Embryonic facial prominence (tissue), 1 donor: ENCODE results near the gene SCNN1G.

Experiments
- DNase-seq: peaks from one replicate; pipeline ENCODE4 v3.0.0-alpha.2; 2016; ENCODE audit errors: extremely low spot score

SCNN1G gene

GRCh38 chr16:23152386-23153178, 30.0 kb upstream of the SCNN1G start:
- no peak for DNase-seq

DNA sequence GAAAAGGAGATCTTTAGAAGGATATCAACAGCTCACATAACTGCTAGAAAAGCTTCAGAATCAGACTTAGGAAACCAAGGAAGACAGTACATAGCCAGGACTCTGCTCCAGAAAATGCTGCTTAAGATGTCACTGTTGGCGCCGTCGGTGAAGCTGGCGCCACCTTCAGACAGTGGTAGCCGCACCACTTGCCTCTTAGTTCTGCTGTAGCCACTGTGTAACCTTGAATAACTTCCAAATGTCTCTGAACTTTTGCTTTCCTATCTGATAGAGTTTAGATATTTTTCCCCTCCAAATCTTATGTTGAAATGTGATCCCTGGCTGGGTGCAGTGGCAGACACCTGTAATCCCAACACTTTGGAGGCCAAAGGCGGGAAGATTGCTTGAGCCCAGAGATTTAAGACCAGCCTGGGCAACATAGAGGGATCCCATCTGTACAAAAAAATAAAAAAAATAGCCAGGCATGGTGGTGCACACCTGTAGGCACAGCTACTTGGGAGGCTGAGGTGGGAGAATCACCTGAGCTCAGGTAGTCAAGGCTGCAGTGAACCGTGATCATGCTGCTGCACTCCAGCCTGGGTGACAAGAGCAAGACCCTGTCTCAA, 27.0 kb upstream of the SCNN1G start:
- DNase-seq = no peak

- no peak for DNase-seq
These were observed 26.4 kb upstream of the SCNN1G start for GRCh38 chr16:23156110-23156509.

DNA sequence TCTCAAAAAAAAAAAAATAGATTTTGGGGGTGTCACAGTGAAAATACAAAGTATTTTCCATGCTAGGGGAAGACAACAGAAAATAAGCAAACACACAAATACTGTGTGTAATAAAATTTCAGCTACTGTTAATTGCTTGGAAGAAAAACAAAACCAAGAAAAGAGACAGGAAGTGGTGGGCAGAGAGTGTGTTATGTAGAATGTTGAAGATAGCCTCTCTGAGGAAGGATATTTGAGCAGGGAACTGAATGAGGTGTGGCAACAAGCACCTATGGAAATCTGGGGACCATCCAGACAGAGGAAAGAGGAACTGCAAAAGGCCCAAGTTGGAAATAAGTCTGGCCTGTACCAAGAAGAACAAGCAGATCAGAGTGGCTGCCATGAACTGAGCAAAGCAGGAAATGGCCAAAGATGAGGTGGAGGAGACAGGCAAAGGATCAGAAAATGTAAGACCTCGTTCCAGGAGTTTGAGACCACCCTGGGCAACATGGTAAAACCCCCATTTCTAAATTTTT, 25.5 kb upstream of the SCNN1G start:
- no peak for DNase-seq

- DNase-seq = no peak
These were observed 24.4 kb upstream of the SCNN1G start for GRCh38 chr16:23158114-23158513.

- no peak for DNase-seq
These were observed 22.5 kb upstream of the SCNN1G start for GRCh38 chr16:23160082-23160481.

GRCh38 chr16:23160574-23160973, 22.0 kb upstream of the SCNN1G start:
- DNase-seq = no peak

GRCh38 chr16:23163921-23164320, 18.6 kb upstream of the SCNN1G start:
- DNase-seq = no peak

DNA sequence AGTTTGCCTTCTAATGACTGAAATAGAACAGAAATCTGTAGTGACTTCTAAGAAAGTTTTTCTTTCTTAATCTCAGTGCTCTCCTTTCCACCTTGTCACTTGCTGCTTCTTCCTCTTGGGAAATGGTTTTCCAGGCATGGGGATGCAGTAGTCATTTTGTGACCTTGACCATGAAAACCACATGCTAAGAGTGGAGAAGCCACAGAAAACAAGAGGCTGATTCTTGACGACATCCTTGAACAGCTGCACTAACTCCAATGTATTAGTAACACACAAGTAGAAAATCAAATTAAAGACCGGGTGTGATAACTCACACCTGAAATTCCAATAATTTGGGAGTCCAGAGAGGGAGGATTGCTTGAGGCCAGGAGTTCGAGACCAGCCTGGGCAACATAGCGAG, 17.8 kb upstream of the SCNN1G start:
- no peak for DNase-seq

DNA sequence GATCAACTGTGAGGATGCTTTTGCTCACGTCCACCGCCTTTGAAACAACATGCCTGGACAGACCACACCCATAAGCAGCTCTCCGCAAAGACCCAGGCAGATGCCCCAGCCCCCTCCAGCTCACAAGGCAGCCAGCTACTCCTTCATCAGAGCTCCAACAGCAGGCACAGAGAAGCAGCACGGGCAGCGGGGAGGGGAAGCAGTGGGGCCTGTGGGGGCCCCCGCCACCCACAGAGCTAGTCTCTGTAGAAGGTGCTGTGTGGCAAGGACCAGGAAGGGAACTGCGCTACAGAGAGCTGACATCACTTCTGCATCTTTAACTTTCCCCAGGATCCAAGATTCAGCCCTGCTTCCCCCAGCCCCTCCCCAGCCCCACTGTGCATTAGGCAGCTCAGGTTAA, 10.0 kb upstream of the SCNN1G start:
- no peak for DNase-seq

- no peak for DNase-seq
These were observed 9.6 kb upstream of the SCNN1G start for GRCh38 chr16:23172994-23173393.

GRCh38 chr16:23174622-23175021, 7.9 kb upstream of the SCNN1G start:
- DNase-seq = no peak

DNA sequence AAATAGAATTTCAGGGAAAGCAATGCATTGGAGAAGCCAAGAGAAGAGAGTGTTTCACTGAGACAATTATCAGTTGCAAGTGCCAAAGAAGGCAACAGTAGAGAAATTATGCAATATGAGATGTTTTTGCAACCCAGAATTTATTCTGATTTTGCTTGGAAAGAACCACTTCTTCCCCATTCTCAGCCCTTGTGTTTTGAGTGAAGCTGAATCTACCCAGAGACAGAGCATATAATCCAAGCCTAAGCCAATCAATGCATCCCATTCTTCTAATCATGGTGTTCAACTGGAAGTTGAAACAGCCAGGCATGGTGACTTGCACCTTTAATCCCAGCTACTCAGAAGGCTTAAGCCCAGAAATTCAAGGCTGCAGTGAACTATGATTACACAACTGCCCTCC, 6.9 kb upstream of the SCNN1G start:
- no peak for DNase-seq

- no peak for DNase-seq
These were observed 1.0 kb upstream of the SCNN1G start for GRCh38 chr16:23181506-23181905.

- no peak for DNase-seq
These were observed 303 bp upstream of the SCNN1G start for GRCh38 chr16:23182206-23182678.

DNA sequence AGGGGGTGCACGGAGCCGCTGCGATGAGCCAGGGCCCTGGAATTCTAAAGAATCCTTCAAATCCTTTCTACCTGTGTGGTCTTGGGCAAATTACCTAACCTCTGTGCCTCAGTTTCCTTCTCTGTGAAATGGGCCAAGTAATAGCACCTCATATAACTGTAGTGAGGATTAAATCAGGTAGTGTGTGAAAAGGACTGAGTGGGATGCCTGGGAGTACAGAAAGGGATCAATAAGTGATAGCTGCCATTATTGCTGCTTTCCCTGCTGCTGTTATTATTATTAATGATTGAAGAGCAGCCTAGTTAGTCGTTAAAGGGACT, 958 bp downstream of the SCNN1G start:
- no peak for DNase-seq

GRCh38 chr16:23185656-23186055, 3.1 kb downstream of the SCNN1G start:
- DNase-seq = no peak

DNA sequence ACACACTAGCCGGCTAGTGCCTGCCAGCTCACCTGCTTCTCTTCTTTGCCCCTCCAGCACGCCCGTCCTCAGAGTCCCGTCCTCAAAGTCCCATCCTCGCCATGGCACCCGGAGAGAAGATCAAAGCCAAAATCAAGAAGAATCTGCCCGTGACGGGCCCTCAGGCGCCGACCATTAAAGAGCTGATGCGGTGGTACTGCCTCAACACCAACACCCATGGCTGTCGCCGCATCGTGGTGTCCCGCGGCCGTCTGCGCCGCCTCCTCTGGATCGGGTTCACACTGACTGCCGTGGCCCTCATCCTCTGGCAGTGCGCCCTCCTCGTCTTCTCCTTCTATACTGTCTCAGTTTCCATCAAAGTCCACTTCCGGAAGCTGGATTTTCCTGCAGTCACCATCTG, 3.6 kb downstream of the SCNN1G start:
- no peak for DNase-seq

- DNase-seq = no peak
These were observed 4.8 kb downstream of the SCNN1G start for GRCh38 chr16:23187341-23187740.

- no peak for DNase-seq
These were observed 6.4 kb downstream of the SCNN1G start for GRCh38 chr16:23188911-23189310.

- DNase-seq = no peak
These were observed 12.1 kb downstream of the SCNN1G start for GRCh38 chr16:23194497-23195221.

- no peak for DNase-seq
These were observed 12.9 kb downstream of the SCNN1G start for GRCh38 chr16:23195366-23195978.
